ENCODE data around the gene CDC14B. TPM values are rescaled to one million over a fixed set of nuclear protein-coding genes. Genes with fewer than 3 reads are reported as not detected.
A peak's percentile ranks its signal among the peaks of the same experiment; 100 is the strongest.

Gene CDC14B
- total RNA-seq, 4 donors from 2014 or later = 4.9 to 11.2 (median 8.9) TPM

DNA sequence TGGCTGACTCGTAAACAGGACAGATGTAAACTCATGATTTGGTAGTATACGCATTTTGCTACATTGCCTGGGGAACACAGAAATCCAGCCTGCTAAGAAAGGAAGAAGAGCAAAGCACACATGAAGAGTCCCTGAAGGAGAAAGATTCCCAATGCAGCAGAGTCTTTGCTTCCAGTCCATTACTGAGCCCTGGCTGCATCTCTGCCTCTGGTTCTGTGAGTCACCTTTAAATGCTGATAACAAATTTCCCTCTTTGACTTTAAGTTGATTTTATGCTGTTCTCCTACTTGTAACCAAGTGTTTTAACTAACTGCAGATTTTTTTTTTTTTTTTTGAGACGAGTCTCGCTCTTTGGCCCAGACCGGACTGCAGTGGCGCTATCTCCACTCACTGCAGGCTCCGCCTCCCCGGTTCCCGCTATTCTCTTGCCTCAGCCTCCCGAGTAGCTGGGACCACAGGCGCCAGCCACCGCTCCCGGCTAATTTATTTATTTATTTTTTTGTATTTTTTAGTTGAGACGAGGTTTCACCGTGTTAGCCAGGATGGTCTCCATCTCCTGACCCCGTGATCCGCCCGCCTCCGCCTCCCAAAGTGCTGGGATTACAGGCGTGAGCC is 44.0 kb upstream of the CDC14B start:
- TF ChIP-seq EP300 (IDR thresholded peaks at IDR 0.05) = no peak
- TF ChIP-seq, protein P1, sequence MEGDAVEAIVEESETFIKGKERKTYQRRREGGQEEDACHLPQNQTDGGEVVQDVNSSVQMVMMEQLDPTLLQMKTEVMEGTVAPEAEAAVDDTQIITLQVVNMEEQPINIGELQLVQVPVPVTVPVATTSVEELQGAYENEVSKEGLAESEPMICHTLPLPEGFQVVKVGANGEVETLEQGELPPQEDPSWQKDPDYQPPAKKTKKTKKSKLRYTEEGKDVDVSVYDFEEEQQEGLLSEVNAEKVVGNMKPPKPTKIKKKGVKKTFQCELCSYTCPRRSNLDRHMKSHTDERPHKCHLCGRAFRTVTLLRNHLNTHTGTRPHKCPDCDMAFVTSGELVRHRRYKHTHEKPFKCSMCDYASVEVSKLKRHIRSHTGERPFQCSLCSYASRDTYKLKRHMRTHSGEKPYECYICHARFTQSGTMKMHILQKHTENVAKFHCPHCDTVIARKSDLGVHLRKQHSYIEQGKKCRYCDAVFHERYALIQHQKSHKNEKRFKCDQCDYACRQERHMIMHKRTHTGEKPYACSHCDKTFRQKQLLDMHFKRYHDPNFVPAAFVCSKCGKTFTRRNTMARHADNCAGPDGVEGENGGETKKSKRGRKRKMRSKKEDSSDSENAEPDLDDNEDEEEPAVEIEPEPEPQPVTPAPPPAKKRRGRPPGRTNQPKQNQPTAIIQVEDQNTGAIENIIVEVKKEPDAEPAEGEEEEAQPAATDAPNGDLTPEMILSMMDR (IDR thresholded peaks at IDR 0.05) = no peak
- TF ChIP-seq POLR2AphosphoS5 (IDR thresholded peaks at IDR 0.05) = no peak
- no peak for TF ChIP-seq POLR2A (IDR thresholded peaks at IDR 0.05)

DNA sequence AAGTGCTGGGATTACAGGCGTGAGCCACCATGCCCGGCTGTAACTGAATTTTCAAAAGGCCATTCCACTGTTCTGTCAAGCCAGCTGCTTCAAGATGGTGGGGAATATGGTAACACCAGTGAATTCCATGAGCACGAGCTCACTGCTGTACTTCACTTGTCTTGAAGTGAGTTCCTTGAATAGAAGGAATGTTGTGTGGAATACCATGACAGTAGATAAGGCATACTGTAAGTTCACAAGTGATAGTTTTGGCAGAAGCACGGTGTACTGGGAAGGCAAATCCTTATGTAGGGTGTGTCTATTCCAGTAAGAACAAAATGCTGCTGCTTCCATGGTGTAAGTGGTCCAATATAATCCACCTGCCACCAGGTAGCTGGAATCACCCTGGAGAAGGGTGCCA is 42.1 kb upstream of the CDC14B start:
- no peak for DNase-seq (ENCODE audit: low spot score in 2 of 2)
- Histone ChIP-seq H3K4me3 (no peak overlapping the region), H3K27me3 (no peaks in the 10 kb centered on the region), H3K9me3 (no peaks in the 10 kb centered on the region), H3K27ac (no peak overlapping the region), H3K4me1 (peaks cover 7% of the 10 kb centered on the region), H3K36me3 (no peaks in the 10 kb centered on the region)
- TF ChIP-seq POLR2A (IDR thresholded peaks at IDR 0.05) (no peak), EP300 (IDR thresholded peaks at IDR 0.05) (no peak), POLR2AphosphoS5 (IDR thresholded peaks at IDR 0.05) (no peak)
- TF ChIP-seq, protein P1 (IDR thresholded peaks at IDR 0.05) = no peak
- 94% methylated on average over 4 of the region's 4 CpGs for WGBS

More for the DNA sequence above, 44.0 kb upstream of the CDC14B start:
- Histone ChIP-seq H3K9me3 (no peaks in the 10 kb centered on the region), H3K4me3 (no peak overlapping the region), H3K36me3 (no peaks in the 10 kb centered on the region), H3K27ac (no peak overlapping the region), H3K27me3 (no peaks in the 10 kb centered on the region), H3K4me1 (no peaks in the 10 kb centered on the region)
- WGBS = 95% methylated on average over 20 of the region's 20 CpGs
- no peak for DNase-seq (ENCODE audit: low spot score in 2 of 2)

DNA sequence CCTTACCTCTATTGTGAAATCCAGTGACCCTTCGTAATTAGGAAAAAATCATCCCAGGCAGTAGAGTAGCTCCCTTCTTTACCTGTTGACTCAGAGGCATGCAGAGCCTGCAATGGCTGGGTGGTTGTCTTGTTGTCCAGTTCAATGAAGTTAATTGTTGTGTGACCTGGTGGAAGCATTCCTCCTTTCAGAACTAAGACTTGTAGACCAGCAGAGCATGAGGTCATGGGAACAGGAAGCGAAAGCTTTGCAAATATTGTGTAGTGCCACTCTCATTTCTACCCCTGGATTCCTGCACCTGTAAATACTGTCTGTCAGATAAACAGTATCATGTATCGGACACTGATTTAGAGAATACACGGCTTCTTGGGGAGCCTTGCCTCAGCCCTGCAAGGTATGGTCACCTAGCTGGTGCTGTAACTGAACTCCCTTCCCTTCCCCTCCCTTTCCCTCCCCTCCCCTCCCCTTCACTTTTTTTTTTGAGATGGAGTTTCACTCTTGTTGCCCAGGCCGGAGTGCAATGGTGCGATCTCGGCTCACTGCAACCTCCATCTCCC is 41.1 kb upstream of the CDC14B start:
- Histone ChIP-seq H3K36me3 (no peaks in the 10 kb centered on the region), H3K27me3 (no peaks in the 10 kb centered on the region), H3K4me1 (peaks cover 10% of the 10 kb centered on the region), H3K9me3 (no peaks in the 10 kb centered on the region), H3K27ac (no peak overlapping the region), H3K4me3 (no peak overlapping the region)
- WGBS = 94% methylated on average over 7 of the region's 7 CpGs
- DNase-seq (ENCODE audit: low spot score in 2 of 2) = no peak
- TF ChIP-seq POLR2A (IDR thresholded peaks at IDR 0.05) (no peak), EP300 (IDR thresholded peaks at IDR 0.05) (no peak), POLR2AphosphoS5 (IDR thresholded peaks at IDR 0.05) (no peak)
- TF ChIP-seq, protein P1 (IDR thresholded peaks at IDR 0.05) = no peak

DNA sequence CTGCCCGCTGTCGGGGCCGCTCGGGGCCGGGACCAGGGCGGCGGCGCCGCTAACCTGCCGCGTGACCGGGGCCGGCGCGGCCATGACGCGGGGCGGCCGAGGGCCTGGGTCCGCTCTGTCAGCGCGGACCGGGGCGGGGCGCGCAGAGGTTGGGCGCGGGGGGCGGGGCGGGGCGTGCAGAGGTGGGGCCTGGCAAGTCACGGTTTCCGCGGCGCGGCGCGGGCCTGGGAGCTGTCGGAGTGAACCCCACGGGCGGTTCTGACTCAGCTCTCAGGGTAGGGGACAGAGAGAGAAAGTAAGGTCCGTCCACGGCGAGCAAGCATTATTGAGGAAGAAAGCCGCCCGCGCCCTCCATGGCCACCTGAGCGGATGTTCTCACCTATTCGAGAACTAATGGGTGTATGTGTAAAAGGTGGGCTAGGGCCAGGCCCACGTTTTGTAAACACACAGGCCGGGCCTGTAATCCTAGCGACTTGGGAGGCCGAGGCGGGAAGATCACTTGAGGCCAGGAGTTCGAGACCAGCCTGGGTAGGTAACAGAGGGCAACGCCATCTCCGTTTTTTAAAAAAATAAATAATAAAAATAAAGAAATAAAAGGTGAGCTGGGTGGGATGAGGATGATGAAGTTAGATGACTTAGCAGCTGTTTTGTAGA is 35.7 kb upstream of the CDC14B start, which contains the start of gene PRXL2C:
Gene PRXL2C (minus strand): TSS at position 120 of the 654 bp plus-strand sequence. CDS start 36 bp downstream, at position 84.
- Histone ChIP-seq H3K27ac (peak within 1 kb of the TSS; percentile 98), H3K27me3 (no peaks in the 10 kb centered on the region), H3K36me3 (peaks cover 7% of the 10 kb centered on the region), H3K4me1 (peaks cover 18% of the 10 kb centered on the region), H3K4me3 (peak within 1 kb of the TSS; percentile 70), H3K9me3 (no peaks in the 10 kb centered on the region)
- TF ChIP-seq POLR2A (IDR thresholded peaks at IDR 0.05) = no peak
- TF ChIP-seq, protein P1 (IDR thresholded peaks at IDR 0.05) = no peak
- TF ChIP-seq POLR2AphosphoS5 (IDR thresholded peaks at IDR 0.05) = no peak
- TF ChIP-seq EP300 (IDR thresholded peaks at IDR 0.05) = no peak
- peak; percentile 94 to 96 for DNase-seq (ENCODE audit: low spot score in 2 of 2)
- 14% methylated on average over 16 of the region's 57 CpGs for WGBS
